ENCODE data around the gene TMC2. TPM values are rescaled to one million over a fixed set of nuclear protein-coding genes. Genes with fewer than 3 reads are reported as not detected.
"Not testable (repeated sequence)": the region's sequence is repeated elsewhere in the genome, so short reads cannot be mapped to it uniquely, and the experiment has no call there.

TMC2 gene
- total RNA-seq, 1 donor from 2014 or later: not detected

GRCh38 chr20:2671977-2672376 is 135.6 kb downstream of the TMC2 start:
- DNase-seq (ENCODE audit: low read depth): no peak
- Histone ChIP-seq H3K4me3 (ENCODE audit: low read depth, low read length) (no peak overlapping the region), H3K36me3 (ENCODE audit: control insufficient read depth, insufficient read depth, low read length) (no peaks in the 10 kb centered on the region), H3K27me3 (ENCODE audit: control insufficient read depth, insufficient read depth, low read length) (no peaks in the 10 kb centered on the region)
- no peak for FAIRE-seq
- TF ChIP-seq CTCF (IDR thresholded peaks at IDR 0.05; ENCODE audit: insufficient read depth, low read length, severe bottlenecking): peak; percentile 19

- TF ChIP-seq CTCF (IDR thresholded peaks at IDR 0.05; ENCODE audit: insufficient read depth, low read length, severe bottlenecking): no peak
- Histone ChIP-seq H3K4me3 (ENCODE audit: low read depth, low read length) (no peak overlapping the region), H3K36me3 (ENCODE audit: control insufficient read depth, insufficient read depth, low read length) (no peaks in the 10 kb centered on the region), H3K27me3 (ENCODE audit: control insufficient read depth, insufficient read depth, low read length) (no peaks in the 10 kb centered on the region)
- FAIRE-seq (no peak), DNase-seq (ENCODE audit: low read depth) (no peak)
Measured at GRCh38 chr20:2672446-2672845, 136.1 kb downstream of the TMC2 start.

- H3K4me3 ChIP-seq (ENCODE audit: low read depth, low read length): no peak overlapping the region
- FAIRE-seq (no peak), DNase-seq (ENCODE audit: low read depth) (no peak)
- H3K36me3 ChIP-seq (ENCODE audit: control insufficient read depth, insufficient read depth, low read length): no peaks in the 10 kb centered on the region
- TF ChIP-seq CTCF (IDR thresholded peaks at IDR 0.05; ENCODE audit: insufficient read depth, low read length, severe bottlenecking): no peak
- no peaks in the 10 kb centered on the region for H3K27me3 ChIP-seq (ENCODE audit: control insufficient read depth, insufficient read depth, low read length)
Measured at GRCh38 chr20:2673453-2673852, 137.1 kb downstream of the TMC2 start.

- no peak for TF ChIP-seq CTCF (IDR thresholded peaks at IDR 0.05; ENCODE audit: insufficient read depth, low read length, severe bottlenecking)
- no peak overlapping the region for H3K4me3 ChIP-seq (ENCODE audit: low read depth, low read length)
- peaks cover 2% of the 10 kb centered on the region for H3K27me3 ChIP-seq (ENCODE audit: control insufficient read depth, insufficient read depth, low read length)
- no peaks in the 10 kb centered on the region for H3K36me3 ChIP-seq (ENCODE audit: control insufficient read depth, insufficient read depth, low read length)
- DNase-seq (ENCODE audit: low read depth) (no peak), FAIRE-seq (no peak)
Measured at GRCh38 chr20:2680046-2680445, 143.7 kb downstream of the TMC2 start.

- H3K27me3 ChIP-seq (ENCODE audit: control insufficient read depth, insufficient read depth, low read length); FAIRE-seq; H3K36me3 ChIP-seq (ENCODE audit: control insufficient read depth, insufficient read depth, low read length); DNase-seq (ENCODE audit: low read depth); H3K4me3 ChIP-seq (ENCODE audit: low read depth, low read length): not testable (repeated sequence)
Measured at GRCh38 chr20:2682040-2682439, 145.7 kb downstream of the TMC2 start.

- not testable (repeated sequence) for H3K36me3 ChIP-seq (ENCODE audit: control insufficient read depth, insufficient read depth, low read length); H3K4me3 ChIP-seq (ENCODE audit: low read depth, low read length); DNase-seq (ENCODE audit: low read depth); FAIRE-seq; H3K27me3 ChIP-seq (ENCODE audit: control insufficient read depth, insufficient read depth, low read length)
Measured at GRCh38 chr20:2684817-2685216, 148.4 kb downstream of the TMC2 start.

- Histone ChIP-seq H3K36me3 (ENCODE audit: control insufficient read depth, insufficient read depth, low read length) (no peaks in the 10 kb centered on the region), H3K27me3 (ENCODE audit: control insufficient read depth, insufficient read depth, low read length) (peaks cover 9% of the 10 kb centered on the region), H3K4me3 (ENCODE audit: low read depth, low read length) (no peak overlapping the region)
- no peak for FAIRE-seq
- TF ChIP-seq CTCF (IDR thresholded peaks at IDR 0.05; ENCODE audit: insufficient read depth, low read length, severe bottlenecking): no peak
- no peak for DNase-seq (ENCODE audit: low read depth)
Measured at GRCh38 chr20:2687514-2687913, 151.1 kb downstream of the TMC2 start.

Measured in bronchial epithelial cell (primary cell).